NT2/D1 (cell line): ENCODE measurements around the gene YIPF2.
"Not testable (repeated sequence)": the region's sequence is repeated elsewhere in the genome, so short reads cannot be mapped to it uniquely, and the experiment has no call there.

ENCODE experiments used
- DNase-seq: peaks from one replicate; pipeline ENCODE4 v3.0.0-alpha.2; 2011; ENCODE audit warnings: low read depth, low spot score
- H3K27me3 ChIP-seq: 2 replicates; pipeline ENCODE4 v1.6.0; 2011; ENCODE audit warnings: mild to moderate bottlenecking; ENCODE audit not compliant: insufficient read length, insufficient read depth
- H3K36me3 ChIP-seq: 2 replicates; pipeline ENCODE4 v1.6.1; 2011; ENCODE audit warnings: mild to moderate bottlenecking, low read length, mixed read lengths; ENCODE audit not compliant: insufficient read depth, insufficient read length
- H3K4me1 ChIP-seq: 2 replicates; pipeline ENCODE4 v1.5.1; 2011; ENCODE audit not compliant: insufficient read depth, insufficient read length
- H3K4me3 ChIP-seq: 2 replicates; pipeline ENCODE4 v1.5.1; 2011; ENCODE audit warnings: low read depth; ENCODE audit not compliant: insufficient read length
- H3K9ac ChIP-seq: 2 replicates; pipeline ENCODE4 v1.6.0; 2011; ENCODE audit warnings: low read depth; ENCODE audit not compliant: insufficient read length
- H3K9me3 ChIP-seq: 2 replicates; pipeline ENCODE4 v1.5.1; 2011; ENCODE audit warnings: mild to moderate bottlenecking, low read length; ENCODE audit not compliant: insufficient read depth
- SUZ12 ChIP-seq: IDR thresholded peaks from 2 replicates; pipeline ENCODE4 v1.6.1; 2011; ENCODE audit not compliant: insufficient read length, insufficient read depth; ENCODE audit errors: extremely low read depth
- YY1 ChIP-seq: IDR thresholded peaks from 2 replicates; pipeline ENCODE4 v1.6.1; 2011; ENCODE audit not compliant: insufficient read length, insufficient read depth
- ZNF274 ChIP-seq: IDR thresholded peaks from 2 replicates; pipeline ENCODE4 v1.6.1; 2011; ENCODE audit warnings: mild to moderate bottlenecking, low read depth, low read length

YIPF2 gene

DNA sequence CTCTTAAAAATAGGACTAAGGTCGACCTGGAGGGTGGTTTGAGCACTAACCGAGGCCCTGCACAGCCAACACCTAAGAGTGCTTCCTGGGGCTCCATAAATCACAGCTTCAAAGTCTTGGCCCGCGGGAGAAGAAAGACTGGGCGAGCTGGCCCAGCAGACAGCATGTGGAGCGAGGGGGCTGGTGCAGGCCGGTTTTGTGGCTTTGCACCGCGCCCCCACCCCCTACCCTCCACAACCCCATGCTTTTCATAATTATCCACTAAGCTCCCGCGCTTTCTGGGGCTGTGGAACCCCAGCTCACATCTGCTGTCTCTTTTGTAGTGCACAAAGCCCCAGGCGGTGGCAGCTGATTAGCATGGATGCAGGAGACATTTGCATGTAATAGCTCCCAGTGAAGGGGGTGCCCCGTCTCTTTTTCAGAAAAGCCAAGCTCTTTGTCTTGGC is 40.0 kb downstream of the YIPF2 start:
- DNase-seq, result peak; percentile 73
- Histone ChIP-seq H3K9ac (peak overlapping the region; percentile 81), H3K9me3 (no peaks in the 10 kb centered on the region), H3K4me3 (no peak overlapping the region), H3K27me3 (no peaks in the 10 kb centered on the region), H3K4me1 (peaks cover 44% of the 10 kb centered on the region), H3K36me3 (no peaks in the 10 kb centered on the region)
- TF ChIP-seq ZNF274 (no peak), YY1 (no peak), SUZ12 (no peak)

DNA sequence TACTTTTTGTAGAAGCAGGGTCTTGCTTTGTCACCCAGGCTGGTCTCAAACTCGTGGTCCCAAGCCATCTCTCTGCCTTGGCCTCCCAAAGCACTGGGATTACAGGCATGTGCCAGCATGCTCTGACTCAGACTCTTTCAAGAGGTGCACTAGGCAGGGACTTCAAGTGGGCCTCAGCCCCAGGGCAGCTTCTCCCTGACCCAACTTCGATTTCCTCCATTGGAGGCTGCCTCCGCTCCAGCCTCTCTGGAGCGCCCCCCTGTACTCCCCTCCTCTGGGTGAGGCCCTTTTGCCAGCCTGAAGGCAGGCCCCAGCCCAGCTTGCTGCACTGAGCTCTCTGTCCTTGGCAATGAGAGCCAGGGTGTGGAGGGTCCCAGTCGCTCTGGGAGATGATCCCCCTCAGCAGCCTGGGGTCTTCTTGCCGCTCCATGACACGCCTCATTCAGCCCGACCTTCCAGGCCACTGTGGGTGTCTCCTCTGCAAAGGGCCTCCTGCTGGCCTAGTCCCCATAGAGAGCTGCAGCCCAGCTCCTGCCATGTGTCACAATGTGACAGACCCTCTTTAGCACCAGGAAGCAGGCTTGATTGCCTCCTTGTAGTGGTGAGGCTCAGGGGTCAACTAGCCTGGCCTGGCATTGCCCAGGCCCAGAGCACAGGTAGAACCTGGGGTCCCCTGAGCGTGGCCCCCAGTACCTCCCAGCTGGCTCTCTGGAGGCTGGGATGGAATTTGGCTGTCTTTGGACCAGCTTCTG is 40.6 kb downstream of the YIPF2 start:
- Histone ChIP-seq H3K4me3 (no peak overlapping the region), H3K36me3 (peaks cover 6% of the 10 kb centered on the region), H3K4me1 (peaks cover 49% of the 10 kb centered on the region), H3K9me3 (no peaks in the 10 kb centered on the region), H3K27me3 (no peaks in the 10 kb centered on the region), H3K9ac (peak overlapping the region; percentile 81)
- no peak for TF ChIP-seq YY1
- no peak for TF ChIP-seq SUZ12
- TF ChIP-seq ZNF274, result no peak
- DNase-seq, result no peak

DNA sequence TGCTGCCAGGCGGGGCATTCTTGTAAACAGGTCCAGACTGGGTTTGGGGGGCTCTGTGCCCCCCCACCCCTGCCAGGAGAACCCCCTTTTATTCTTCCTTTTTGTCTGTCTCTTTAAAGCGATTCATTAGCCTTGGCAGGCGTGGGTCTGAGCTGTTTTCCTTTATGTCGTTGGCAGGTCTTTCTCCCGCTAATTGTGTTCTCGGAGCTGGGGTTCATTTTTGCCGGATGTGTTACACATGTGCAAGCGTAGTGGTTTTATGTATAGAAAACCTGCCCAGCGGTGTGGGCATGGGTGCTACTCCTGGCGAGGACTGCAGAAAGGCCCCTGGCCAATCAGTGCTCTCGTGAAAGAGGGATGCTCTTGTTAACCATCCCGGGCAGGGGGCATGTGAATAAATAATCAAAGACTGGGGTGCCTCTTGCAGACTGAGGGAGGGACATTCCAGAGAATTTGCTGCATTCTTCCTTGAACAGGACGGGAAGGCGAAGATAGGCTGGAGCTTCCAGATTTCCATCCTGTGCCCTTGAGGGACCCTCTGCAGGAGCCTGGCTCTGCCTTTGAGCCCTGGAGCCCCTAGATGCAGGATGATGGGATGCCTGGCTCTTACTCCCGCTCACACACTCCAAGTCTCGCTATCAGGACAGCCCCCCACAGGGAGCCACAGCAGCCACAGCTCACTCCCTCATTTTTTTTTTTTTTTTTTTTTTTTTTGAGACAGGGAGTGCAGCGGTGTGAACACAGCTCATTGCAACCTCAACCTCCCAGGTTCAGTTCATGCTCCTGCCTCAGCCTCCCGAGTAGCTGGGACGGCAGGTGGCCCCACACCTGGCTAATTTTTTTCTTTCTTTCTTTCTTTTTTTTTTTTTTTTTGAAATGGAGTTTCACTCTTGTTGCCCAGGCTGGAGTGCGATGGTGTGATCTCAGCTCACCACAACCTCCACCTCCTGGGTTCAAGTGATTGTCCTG is 43.0 kb downstream of the YIPF2 start:
- Histone ChIP-seq H3K36me3 (peaks cover 8% of the 10 kb centered on the region), H3K9ac (no peak overlapping the region)
- DNase-seq, result no peak

DNA sequence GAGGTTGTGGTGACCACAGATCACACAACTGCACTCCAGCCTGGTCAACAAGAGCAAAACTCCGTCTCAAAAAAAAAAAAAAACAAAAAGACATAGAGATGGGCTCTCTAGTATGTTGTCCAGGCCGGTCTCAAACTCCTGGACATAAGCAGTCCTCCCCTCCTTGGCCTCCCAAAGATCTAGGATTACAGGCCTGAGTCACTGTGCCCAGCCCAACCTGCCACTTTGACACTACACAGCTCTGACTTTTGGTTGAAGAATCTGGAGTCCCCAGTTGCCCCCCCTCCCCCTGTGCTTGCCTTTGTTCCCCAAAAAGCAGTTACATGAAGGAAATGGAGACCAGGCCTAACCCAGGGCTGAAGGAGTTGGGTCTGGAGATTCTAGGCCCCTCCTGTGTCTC is 44.2 kb downstream of the YIPF2 start:
- Histone ChIP-seq H3K9me3 (no peaks in the 10 kb centered on the region), H3K4me3 (no peak overlapping the region), H3K36me3 (peaks cover 16% of the 10 kb centered on the region), H3K9ac (no peak overlapping the region), H3K4me1 (peaks cover 57% of the 10 kb centered on the region), H3K27me3 (no peaks in the 10 kb centered on the region)
- no peak for TF ChIP-seq SUZ12
- TF ChIP-seq YY1, result no peak
- no peak for TF ChIP-seq ZNF274
- no peak for DNase-seq

More for the DNA sequence above, 43.0 kb downstream of the YIPF2 start:
- TF ChIP-seq ZNF274 (no peak), SUZ12 (no peak), YY1 (no peak)
- H3K9me3 ChIP-seq, result no peaks in the 10 kb centered on the region
- H3K27me3 ChIP-seq, result no peaks in the 10 kb centered on the region
- H3K4me3 ChIP-seq, result no peak overlapping the region
- H3K4me1 ChIP-seq, result peaks cover 47% of the 10 kb centered on the region

DNA sequence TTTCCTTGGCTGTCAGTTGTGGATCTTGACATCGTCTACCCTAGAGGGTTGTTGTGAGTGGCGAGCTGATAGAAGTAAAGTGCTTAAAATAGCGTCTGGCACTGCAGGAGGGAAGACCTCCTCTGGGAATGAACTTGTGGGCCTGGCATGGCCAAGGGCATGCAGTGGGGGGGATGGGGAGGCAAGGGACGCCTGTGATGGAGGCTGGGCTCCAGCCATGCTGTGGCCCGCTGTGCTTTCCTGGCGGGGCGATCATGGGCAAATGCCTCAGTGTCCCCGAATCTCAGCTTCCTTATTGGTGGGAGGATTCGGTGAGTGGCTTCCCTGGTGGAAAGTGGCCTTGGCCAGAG is 46.4 kb downstream of the YIPF2 start:
- no peak for DNase-seq
- H3K27me3 ChIP-seq, result no peaks in the 10 kb centered on the region
- no peak overlapping the region for H3K4me3 ChIP-seq
- peaks cover 16% of the 10 kb centered on the region for H3K36me3 ChIP-seq
- peak overlapping the region; percentile 39 for H3K9ac ChIP-seq
- TF ChIP-seq ZNF274 (no peak), SUZ12 (no peak), YY1 (no peak)
- peaks cover 40% of the 10 kb centered on the region for H3K4me1 ChIP-seq
- H3K9me3 ChIP-seq, result no peaks in the 10 kb centered on the region

DNA sequence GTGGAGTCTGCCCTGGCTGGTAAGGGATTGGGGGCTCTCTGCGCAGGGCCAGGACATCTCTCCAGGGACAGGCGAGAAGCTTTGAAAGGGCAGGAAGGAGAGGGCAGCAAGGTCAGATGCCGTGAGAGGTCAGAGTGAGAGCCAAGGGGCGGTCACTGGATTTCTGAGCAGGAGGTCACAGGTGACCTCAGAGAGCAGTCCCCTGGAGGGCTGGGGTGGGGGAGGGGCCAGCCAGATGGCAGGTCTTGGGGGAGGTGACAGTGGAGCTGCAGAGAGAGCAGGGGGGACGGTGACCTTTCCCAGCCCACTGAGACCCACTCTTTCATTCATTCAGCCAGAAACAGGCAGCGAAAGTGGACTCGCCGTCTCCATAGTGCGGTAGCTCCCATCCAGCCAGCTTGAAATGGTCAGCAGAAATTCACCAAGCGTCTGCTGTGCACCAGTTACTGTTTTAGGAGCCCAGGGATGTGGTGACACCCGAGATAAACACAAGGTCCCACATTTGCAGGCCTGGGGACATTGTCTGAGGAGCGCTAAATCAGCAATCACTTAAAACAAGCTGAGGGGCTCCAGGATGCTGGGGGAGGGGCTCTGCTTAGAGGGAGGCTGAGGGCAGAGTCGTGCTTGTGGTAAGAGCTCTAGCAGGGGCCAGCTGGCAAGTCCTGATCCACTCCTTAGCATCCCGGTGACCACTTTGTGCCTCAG is 46.9 kb downstream of the YIPF2 start:
- no peak for TF ChIP-seq ZNF274
- TF ChIP-seq YY1, result no peak
- no peak for TF ChIP-seq SUZ12
- Histone ChIP-seq H3K27me3 (no peaks in the 10 kb centered on the region), H3K9ac (peak overlapping the region; percentile 39), H3K36me3 (peaks cover 21% of the 10 kb centered on the region), H3K4me3 (no peak overlapping the region), H3K4me1 (peaks cover 35% of the 10 kb centered on the region), H3K9me3 (no peaks in the 10 kb centered on the region)
- no peak for DNase-seq

DNA sequence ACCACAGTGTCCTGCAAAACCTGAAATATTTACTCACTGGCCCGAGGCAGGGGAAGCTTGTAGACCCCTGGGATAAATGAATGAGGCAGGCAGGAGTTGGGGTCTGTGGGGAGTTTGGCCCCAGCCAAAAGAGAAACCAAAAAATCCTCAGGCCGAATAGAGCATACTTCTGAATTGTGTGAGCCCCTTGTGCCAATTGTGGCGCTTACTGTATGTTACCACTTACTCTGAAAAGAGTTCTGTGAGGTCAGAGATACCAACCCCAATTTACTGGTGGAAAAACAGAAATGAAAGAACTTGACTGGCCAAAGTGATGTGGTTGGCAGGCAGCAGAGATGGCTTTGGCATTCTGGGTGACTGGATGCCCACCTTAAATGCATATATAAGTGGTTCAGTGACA is 50.2 kb downstream of the YIPF2 start:
- Histone ChIP-seq H3K36me3 (peaks cover 38% of the 10 kb centered on the region), H3K9me3 (no peaks in the 10 kb centered on the region), H3K4me3 (no peak overlapping the region), H3K27me3 (no peaks in the 10 kb centered on the region), H3K4me1 (peaks cover 33% of the 10 kb centered on the region), H3K9ac (no peak overlapping the region)
- no peak for DNase-seq
- TF ChIP-seq YY1 (no peak), SUZ12 (no peak), ZNF274 (no peak)

DNA sequence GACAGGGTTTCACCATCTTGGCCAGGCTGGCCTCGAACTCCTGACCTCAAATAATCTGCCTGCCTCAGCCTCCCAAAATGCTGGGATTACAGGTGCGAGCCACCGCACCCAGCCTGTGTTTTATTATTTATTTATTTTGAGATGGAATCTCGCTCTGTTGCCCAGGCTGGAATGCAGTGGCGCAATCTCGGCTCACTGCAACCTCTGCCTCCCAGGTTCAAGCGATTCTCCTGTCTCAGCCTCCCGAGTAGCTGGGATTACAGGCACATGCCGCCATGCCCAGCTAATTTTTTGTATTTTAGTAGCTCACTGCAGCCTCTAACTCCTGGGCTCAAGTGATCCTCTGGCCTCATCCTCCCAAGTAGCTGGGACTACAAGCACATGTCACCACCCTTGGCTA is 50.8 kb downstream of the YIPF2 start:
- not testable (repeated sequence) for H3K9ac ChIP-seq, H3K4me3 ChIP-seq, DNase-seq, H3K9me3 ChIP-seq, H3K27me3 ChIP-seq
- Histone ChIP-seq H3K4me1 (peaks cover 27% of the 10 kb centered on the region), H3K36me3 (peaks cover 31% of the 10 kb centered on the region)
